ENCODE data around the gene CBL.

Gene CBL

DNA sequence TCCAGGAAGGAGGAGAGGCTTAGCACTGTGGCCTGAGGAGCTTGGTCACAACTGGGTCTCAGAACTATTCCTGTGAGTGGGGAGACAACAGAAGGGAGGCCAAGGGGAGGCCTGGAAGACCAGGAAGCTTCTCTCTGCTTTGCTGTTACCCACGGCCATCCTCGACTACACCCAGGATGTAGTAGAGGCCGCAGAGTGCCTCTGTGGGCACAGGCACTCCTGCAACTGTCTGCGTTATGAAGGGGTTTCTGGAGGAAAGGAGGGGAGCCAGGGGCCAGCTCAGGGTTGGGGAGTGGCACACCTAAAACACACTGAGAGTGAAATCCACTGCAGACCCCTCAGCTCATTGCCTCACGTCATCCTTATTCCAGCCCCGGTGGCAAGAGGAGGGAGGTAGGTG lies 144.2 kb downstream of the CBL start:
- no peak for FAIRE-seq

- FAIRE-seq = no peak
These were observed 145.1 kb downstream of the CBL start for GRCh38 chr11:119351232-119351631.

DNA sequence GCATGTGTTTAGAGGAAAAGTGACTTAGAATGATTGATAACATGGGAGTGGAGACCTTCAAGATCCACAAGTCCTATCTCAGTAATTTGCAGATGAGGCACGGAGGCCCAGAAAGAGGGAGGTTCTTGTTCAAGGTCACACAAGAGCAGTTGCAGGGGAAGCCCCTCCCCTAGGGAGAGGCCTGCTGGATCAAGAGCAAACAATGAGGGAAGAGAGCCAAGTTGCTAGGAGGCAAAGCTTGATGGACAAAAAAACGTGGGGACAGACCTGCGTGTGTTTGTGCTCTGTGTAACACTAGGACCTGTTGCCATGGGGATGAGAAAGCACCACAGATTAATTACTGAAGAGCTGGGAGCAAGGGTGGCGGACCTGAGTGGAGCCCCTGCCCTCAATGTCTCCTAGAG lies 146.7 kb downstream of the CBL start:
- peak; percentile 84 for FAIRE-seq

DNA sequence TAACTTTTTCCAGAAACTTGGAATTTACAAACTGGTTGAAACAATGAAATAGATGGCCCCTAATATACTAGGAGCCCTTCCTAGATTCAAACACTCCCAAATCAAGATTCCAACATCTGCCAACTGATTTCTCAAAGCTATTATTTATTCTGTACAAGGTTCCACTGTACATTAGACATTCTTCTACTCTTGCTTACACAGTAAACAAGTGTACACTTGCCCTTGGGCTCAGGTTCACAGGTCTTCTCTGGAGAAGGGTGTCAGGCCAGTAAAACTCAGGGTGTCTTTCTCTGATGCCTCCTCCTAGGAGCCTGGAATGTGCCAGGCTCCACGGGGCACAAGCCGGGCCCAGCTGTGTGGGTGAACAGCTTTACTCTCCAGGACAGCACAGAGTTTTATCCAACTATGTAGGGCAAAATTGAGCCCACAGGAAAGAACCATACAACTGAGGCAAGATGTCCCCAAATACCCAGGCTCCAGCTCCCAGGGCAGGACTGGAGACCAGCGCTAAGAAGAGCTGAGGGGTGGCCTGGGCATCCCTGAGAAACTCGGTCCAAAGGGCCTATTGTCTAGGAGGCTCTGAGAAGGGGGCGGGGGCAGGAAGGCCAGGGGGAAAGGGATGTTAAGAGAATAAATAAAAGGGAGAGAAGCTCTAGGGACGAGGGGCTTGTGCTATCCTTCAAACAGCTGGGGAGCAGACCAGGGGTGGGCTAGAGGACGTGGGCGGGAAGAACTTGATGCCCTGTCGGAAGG lies 149.1 kb downstream of the CBL start:
- no peak for FAIRE-seq

DNA sequence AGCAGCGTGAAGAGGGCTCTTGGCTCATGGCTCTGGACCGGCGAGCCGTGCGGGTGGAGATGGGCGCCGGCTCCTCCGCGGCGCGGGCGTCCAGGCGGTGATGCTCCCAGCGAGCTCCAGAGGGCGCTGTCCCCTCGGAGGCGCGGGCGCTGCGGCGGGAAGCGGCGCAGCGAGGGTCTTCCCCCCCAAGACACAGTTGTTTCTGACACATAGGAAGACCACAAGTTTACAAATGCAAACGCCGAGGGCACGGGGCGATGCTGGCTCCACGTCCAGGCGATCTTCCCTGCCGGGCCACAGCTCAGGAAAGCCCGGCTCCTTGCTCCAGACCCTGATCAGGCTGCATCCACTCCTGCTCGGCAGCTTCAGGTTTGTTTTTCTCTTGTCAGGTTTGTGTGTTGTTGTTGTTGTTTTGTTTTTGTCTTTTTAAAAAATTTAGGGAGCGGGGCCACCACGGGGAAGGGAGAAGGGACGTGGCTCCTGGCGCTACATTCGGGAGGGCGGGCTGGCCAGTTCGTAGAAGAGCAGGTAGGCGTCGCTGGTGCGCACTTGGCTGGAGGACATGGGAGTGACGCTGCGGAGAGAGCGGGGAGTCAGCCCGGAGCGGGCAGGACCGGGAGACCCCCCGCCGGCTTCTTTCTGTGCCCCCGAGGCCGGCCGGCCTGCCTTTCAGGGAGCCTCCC lies 150.4 kb downstream of the CBL start:
- no peak for FAIRE-seq

GRCh38 chr11:119357074-119357473 lies 150.9 kb downstream of the CBL start:
- FAIRE-seq = no peak
